Jurkat, Clone E6-1 (cell line): Measurements from ENCODE around the gene IQSEC1.
A peak's percentile ranks its signal among the peaks of the same experiment; 100 is the strongest.

Experiments
- DNase-seq: peaks from one replicate; pipeline ENCODE4 v3.0.0-alpha.2; 2011; ENCODE audit warnings: low read depth, low spot score
- H3K4me3 ChIP-seq: 2 replicates; pipeline ENCODE4 v1.5.1; 2011; ENCODE audit warnings: mild to moderate bottlenecking, low read length, control low read depth, moderate library complexity

IQSEC1 gene

DNA sequence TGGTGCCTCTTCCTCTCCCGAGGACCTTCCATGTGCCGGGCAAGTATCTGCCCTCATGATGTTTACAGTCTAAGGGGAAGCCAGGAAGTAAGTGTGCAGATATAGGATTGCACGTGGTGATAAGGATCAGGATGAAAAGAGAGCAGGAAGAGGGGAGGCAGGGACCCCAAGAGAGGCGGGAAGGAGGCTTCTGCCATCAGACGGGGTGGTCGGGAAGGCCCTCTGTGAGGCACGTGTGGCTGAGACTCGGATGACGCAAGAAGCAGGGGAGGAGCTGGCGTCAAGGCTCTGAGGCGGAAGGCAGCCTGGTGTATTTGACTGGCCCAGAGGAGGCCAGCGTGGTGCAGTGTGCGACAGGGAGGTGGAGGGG, 762 bp upstream of the IQSEC1 start:
- no peak overlapping the region for H3K4me3 ChIP-seq
- DNase-seq = no peak

DNA sequence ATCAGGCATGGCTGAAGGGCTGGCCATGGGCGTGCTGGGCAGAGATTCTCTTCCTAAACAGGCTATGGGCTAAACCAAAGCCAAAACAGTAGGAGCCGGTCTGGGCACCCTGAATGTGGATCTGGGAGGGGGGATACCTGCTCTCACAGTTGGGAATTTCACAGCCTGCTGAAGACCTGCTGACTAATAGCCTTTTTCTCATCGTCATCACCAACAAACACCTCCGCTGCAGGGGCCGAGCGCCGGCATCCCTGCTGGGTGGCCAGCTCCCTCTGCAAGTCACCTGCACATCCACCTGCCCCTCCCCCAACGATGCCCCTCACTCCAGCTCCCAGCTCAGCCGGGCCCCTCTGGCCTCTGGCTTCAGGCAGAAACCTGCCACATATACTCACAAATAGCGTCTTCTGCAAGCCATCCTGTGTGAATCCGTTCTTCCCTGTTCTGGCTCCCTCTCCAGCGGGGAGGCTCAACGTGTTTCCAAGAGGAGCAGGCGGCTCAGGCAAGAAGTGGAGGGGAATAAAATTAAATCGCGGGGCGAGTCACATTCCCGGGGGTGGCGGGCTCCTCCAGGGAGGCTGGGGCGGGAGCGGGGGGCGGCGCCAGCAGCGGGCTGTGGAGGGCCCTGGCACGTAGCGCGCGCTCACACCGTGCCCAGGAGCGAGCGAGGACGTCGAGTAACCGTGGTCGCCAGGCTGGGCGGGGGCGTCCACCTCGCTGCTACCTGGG, 466 bp downstream of the IQSEC1 start:
- DNase-seq = no peak
- H3K4me3 ChIP-seq = no peak overlapping the region

DNA sequence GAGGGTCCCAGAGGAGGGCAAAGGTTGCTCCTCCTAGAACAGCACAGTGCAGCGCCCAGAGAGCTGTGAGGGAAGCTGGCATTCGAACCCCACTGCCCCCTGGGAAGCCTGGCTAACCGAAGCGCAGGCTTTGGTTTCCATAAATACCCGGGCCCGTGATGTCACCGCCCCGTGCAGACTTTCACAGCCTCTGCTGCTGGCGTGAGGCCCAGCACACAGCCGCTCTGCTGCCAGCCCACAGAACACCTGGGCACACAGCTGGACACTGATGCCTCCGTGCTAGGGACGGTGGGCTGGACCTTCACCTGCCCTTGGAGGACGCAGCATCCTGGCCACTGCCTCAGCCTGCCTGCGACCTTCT, 1.0 kb downstream of the IQSEC1 start:
- H3K4me3 ChIP-seq = no peak overlapping the region
- DNase-seq = no peak

- H3K4me3 ChIP-seq = no peak overlapping the region
- DNase-seq = no peak
These were observed 1.5 kb downstream of the IQSEC1 start for GRCh38 chr3:13071695-13072094.

GRCh38 chr3:13070391-13071070, 2.7 kb downstream of the IQSEC1 start:
- no peak overlapping the region for H3K4me3 ChIP-seq
- DNase-seq = no peak

DNA sequence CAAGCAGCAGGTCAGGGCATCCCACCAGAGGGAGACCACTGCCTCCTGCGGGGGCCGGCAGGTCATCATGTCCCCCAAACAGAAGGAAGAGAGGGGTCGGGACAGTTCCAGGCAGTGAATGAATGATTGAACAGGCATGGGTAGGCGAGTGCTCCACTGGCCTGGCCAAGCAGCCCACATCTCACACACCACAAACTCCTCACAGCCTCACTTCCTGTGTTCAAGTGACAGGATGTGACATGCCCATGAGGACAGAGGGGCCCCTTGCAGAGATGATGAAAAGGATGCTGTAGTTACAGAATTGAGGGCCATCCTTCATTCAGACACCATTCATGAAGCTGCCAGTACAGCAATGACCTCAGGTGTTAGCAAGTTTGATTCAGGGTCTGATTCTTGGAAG, 3.7 kb downstream of the IQSEC1 start:
- DNase-seq = peak; percentile 72
- no peak overlapping the region for H3K4me3 ChIP-seq

- H3K4me3 ChIP-seq = no peak overlapping the region
- DNase-seq = no peak
These were observed 4.8 kb downstream of the IQSEC1 start for GRCh38 chr3:13068269-13069010.

GRCh38 chr3:13067778-13068177, 5.5 kb downstream of the IQSEC1 start:
- no peak for DNase-seq

GRCh38 chr3:13066834-13067233, 6.4 kb downstream of the IQSEC1 start:
- H3K4me3 ChIP-seq = no peak overlapping the region
- no peak for DNase-seq

More at GRCh38 chr3:13067778-13068177, 5.5 kb downstream of the IQSEC1 start:
- H3K4me3 ChIP-seq = no peak overlapping the region

DNA sequence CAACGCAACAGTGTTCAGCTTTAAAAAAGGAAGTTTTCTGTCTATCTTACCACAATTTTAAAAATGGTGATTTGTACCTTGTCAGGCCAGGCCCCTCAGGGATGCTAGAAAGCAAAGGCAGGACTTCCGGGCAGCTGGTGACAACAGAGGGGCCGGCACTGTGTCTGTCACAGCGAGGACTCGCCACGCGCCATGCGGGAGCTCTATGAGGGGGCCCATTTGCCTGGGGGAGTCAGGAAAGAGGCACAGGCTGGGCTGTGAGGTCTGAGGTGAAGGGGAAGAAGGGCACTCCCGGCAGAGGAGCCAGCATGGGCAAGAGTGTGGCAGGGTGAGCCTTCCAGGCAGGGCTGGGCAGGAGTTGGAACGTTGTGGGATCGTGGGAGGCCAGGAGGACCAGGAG, 7.0 kb downstream of the IQSEC1 start:
- DNase-seq = no peak
- no peak overlapping the region for H3K4me3 ChIP-seq

DNA sequence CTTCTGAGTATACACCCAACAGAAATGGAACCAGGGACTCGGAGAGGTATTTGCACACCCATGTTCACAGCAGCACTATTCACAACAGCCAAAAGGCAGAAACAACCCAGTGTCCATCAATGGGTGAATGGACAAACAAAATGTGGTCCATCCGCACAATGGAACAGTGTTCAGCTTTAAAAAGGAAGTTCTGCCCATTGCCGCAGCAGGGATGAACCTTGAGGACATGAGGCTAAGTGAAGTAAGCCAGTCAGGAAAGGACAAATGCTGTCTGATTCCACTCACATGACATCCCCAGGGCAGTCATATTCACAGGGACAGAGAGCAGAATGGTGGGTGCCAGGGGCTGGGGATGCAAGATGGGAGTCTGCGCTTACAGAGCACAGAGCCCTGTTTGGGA, 7.5 kb downstream of the IQSEC1 start:
- H3K4me3 ChIP-seq = no peak overlapping the region
- DNase-seq = no peak

- DNase-seq = no peak
- H3K4me3 ChIP-seq = no peak overlapping the region
These were observed 8.3 kb downstream of the IQSEC1 start for GRCh38 chr3:13064964-13065363.

- DNase-seq = no peak
- H3K4me3 ChIP-seq = no peak overlapping the region
These were observed 8.9 kb downstream of the IQSEC1 start for GRCh38 chr3:13064159-13064868.

- no peak overlapping the region for H3K4me3 ChIP-seq
- DNase-seq = no peak
These were observed 10.0 kb downstream of the IQSEC1 start for GRCh38 chr3:13063225-13063624.

- DNase-seq = no peak
- no peak overlapping the region for H3K4me3 ChIP-seq
These were observed 10.6 kb downstream of the IQSEC1 start for GRCh38 chr3:13062647-13063046.

DNA sequence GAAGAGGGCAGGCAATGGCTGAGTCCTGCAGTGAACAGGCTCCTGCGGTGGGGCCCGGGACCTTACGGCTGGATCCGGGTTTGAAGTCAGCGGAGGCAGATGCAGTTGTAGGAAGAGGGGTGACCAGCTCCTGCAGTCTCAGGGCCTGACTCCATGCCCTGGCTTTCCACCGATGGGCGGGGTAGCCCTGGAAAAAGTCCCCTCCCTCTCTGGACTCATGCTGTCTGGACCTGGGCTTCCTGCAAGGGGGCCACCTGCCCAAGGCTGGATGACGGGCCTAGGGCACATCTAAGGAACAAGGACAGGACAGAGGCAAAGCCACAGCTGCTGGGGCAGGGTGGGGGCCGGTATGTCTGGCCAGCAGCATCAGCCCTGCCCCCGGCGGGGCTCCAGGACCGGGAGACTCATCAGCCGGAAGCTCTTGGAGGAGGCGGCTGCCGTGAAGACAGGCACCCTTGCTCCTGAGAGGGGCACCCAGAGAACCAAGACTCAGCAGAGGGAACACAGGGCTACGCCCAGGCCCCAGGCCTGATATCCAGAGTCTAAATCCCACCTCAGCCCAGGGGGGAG, 12.8 kb downstream of the IQSEC1 start:
- no peak for DNase-seq
- H3K4me3 ChIP-seq = no peak overlapping the region

- H3K4me3 ChIP-seq = no peak overlapping the region
These were observed 14.7 kb downstream of the IQSEC1 start for GRCh38 chr3:13058346-13059120.

GRCh38 chr3:13057282-13058040, 15.8 kb downstream of the IQSEC1 start:
- H3K4me3 ChIP-seq = no peak overlapping the region
- no peak for DNase-seq

More at GRCh38 chr3:13058346-13059120, 14.7 kb downstream of the IQSEC1 start:
- DNase-seq = no peak
